Upper lobe of right lung (tissue), 1 donor: ENCODE data around the gene ST3GAL2. TPM values are rescaled to one million over a fixed set of nuclear protein-coding genes. Genes with fewer than 3 reads are reported as not detected.

Source experiments
- ATAC-seq: fragments of 200-7000 bp; cut with Tn5 transposase; one replicate; pipeline ENCODE4 v1.9.1; 2020; ENCODE audit warnings: mild to moderate bottlenecking, moderate library complexity
- DNase-seq: peaks from one replicate; pipeline ENCODE4 v3.0.0-alpha.2; 2020
- H3K27ac ChIP-seq: fragments of 200-600 bp; one replicate; pipeline ENCODE4 v1.8.0; 2022
- H3K27me3 ChIP-seq: fragments of 200-600 bp; one replicate; pipeline ENCODE4 v1.8.0; 2022; ENCODE audit warnings: mild to moderate bottlenecking
- H3K36me3 ChIP-seq: fragments of 200-600 bp; one replicate; pipeline ENCODE4 v1.8.0; 2022
- H3K4me1 ChIP-seq: fragments of 200-600 bp; one replicate; pipeline ENCODE4 v1.8.0; 2022
- H3K4me3 ChIP-seq: fragments of 200-600 bp; one replicate; pipeline ENCODE4 v1.8.0; 2022; ENCODE audit warnings: mild to moderate bottlenecking
- H3K9me3 ChIP-seq: fragments of 200-600 bp; one replicate; pipeline ENCODE4 v1.8.0; 2022
- CTCF ChIP-seq: fragments of 200-600 bp; IDR thresholded peaks from one replicate; pipeline ENCODE4 v1.8.0; 2022; ENCODE audit warnings: antibody characterized with exemption
- intact Hi-C: fragments of 100-400 bp; cut with DNase I; formaldehyde crosslinking; loops from one replicate; pipeline ENCODE4 v1.11.0; 2022
- total RNA-seq: library from RNA; stranded (reverse); fragmentation: NEBNext Ultra II Directional; extraction: Animal tissue kit (Norgen Biotek cat#: 25700); gene quantifications from one replicate; pipeline ENCODE4 v1.2.1, GENCODE V29; 2021
- donor health status: DM: no; HTN: yes; CAD: no; lungs with severe emphysema.

ST3GAL2 gene
- total RNA-seq, 1 donor from 2014 or later, result 30.9 TPM

- Histone ChIP-seq H3K9me3 (no peaks in the 10 kb centered on the region), H3K4me3 (no peak overlapping the region), H3K36me3 (peaks cover 14% of the 10 kb centered on the region), H3K4me1 (no peaks in the 10 kb centered on the region), H3K27me3 (no peaks in the 10 kb centered on the region), H3K27ac (no peak overlapping the region)
- intact Hi-C loops, result no loop called here
- peak; percentile 91 for DNase-seq
- ATAC-seq, result peak; percentile 93
- TF ChIP-seq CTCF, result peak; percentile 75
These were observed 43.5 kb downstream of the ST3GAL2 start for GRCh38 chr16:70395345-70395901.

- no peak for ATAC-seq
These were observed 44.0 kb downstream of the ST3GAL2 start for GRCh38 chr16:70394853-70395252.

GRCh38 chr16:70393662-70394061, 45.2 kb downstream of the ST3GAL2 start:
- no peak for TF ChIP-seq CTCF
- intact Hi-C loops, result no loop called here
- Histone ChIP-seq H3K27ac (no peak overlapping the region), H3K36me3 (peaks cover 15% of the 10 kb centered on the region), H3K9me3 (no peaks in the 10 kb centered on the region), H3K27me3 (no peaks in the 10 kb centered on the region), H3K4me1 (no peaks in the 10 kb centered on the region), H3K4me3 (no peak overlapping the region)
- ATAC-seq (no peak), DNase-seq (no peak)

More at GRCh38 chr16:70394853-70395252, 44.0 kb downstream of the ST3GAL2 start:
- no peak overlapping the region for H3K27ac ChIP-seq
- DNase-seq, result no peak
- no peaks in the 10 kb centered on the region for H3K4me1 ChIP-seq
- no peak overlapping the region for H3K4me3 ChIP-seq
- intact Hi-C loops, result no loop called here
- H3K9me3 ChIP-seq, result no peaks in the 10 kb centered on the region
- no peaks in the 10 kb centered on the region for H3K27me3 ChIP-seq
- no peak for TF ChIP-seq CTCF
- peaks cover 14% of the 10 kb centered on the region for H3K36me3 ChIP-seq

- no peaks in the 10 kb centered on the region for H3K27me3 ChIP-seq
- no peaks in the 10 kb centered on the region for H3K9me3 ChIP-seq
- peaks cover 15% of the 10 kb centered on the region for H3K36me3 ChIP-seq
- no peak for DNase-seq
- ATAC-seq, result no peak
- no peak overlapping the region for H3K4me3 ChIP-seq
- no peak overlapping the region for H3K27ac ChIP-seq
- TF ChIP-seq CTCF, result no peak
- no peaks in the 10 kb centered on the region for H3K4me1 ChIP-seq
- intact Hi-C loops, result no loop called here
These were observed 46.3 kb downstream of the ST3GAL2 start for GRCh38 chr16:70392606-70393005.

- Histone ChIP-seq H3K27me3 (no peaks in the 10 kb centered on the region), H3K36me3 (peaks cover 21% of the 10 kb centered on the region), H3K9me3 (no peaks in the 10 kb centered on the region), H3K27ac (no peak overlapping the region), H3K4me1 (no peaks in the 10 kb centered on the region), H3K4me3 (no peak overlapping the region)
- no peak for TF ChIP-seq CTCF
- ATAC-seq (no peak), DNase-seq (no peak)
- intact Hi-C loops, result no loop called here
These were observed 46.9 kb downstream of the ST3GAL2 start for GRCh38 chr16:70391881-70392481.
